Gastroesophageal sphincter (tissue), 3 donors: ENCODE results near the gene ESR1.
A peak's percentile ranks its signal among the peaks of the same experiment; 100 is the strongest.

Experiments used
- POLR2AphosphoS5 ChIP-seq: sonication (generic); formaldehyde crosslinking; IDR thresholded peaks from one replicate; pipeline ENCODE4 v1.6.1; 2017; ENCODE audit warnings: antibody characterized with exemption
- TF ChIP-seq, protein P1 (sequence below), 4 experiments: fragments of 200-600 bp in 2 of 4; fragments of 450-650 bp in 2 of 4; sonication (generic) in 1 of 4; IDR thresholded peaks; one replicate each; pipeline ENCODE4 v1.5.1; 2017 to 2019; ENCODE audit warnings: antibody characterized with exemption in 4 of 4, mild to moderate bottlenecking in 2 of 4, moderate library complexity in 2 of 4

DNA sequence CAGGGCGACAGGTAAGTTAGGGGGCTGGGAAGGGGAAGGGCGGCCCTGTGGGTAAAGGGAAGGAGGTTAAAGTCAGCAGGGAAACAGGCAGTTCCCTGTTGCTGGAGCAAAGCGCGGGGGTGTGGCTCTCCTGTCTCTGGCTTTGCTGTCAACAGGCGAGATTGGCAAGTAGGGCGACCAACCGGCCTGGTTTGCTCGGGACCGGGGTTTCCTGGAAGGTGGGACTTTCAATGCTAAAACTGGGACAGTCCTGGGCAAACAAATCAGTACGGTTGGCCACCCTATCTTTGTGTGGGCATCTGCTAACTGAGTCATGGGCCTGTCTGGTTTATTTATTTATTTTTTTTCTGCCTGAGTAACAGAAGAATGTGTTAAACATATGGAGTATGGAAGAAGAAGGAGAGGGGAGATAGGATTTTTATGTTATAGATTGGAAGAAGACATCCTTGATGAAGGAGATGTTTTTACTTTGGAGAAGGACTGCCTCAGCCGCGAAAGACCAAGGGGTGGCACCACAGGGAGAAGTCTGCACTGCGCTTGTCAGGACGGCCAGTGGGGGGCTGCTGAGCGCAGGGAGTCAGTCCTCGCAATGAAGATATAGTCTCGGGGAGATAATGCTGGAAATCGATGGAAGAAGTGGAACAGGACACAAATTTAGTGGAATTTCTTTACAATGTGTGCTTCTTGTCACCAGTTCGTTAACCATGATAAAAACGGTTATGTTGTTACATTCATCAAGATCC lies 43.4 kb upstream of the ESR1 start:
- TF ChIP-seq, protein P1, sequence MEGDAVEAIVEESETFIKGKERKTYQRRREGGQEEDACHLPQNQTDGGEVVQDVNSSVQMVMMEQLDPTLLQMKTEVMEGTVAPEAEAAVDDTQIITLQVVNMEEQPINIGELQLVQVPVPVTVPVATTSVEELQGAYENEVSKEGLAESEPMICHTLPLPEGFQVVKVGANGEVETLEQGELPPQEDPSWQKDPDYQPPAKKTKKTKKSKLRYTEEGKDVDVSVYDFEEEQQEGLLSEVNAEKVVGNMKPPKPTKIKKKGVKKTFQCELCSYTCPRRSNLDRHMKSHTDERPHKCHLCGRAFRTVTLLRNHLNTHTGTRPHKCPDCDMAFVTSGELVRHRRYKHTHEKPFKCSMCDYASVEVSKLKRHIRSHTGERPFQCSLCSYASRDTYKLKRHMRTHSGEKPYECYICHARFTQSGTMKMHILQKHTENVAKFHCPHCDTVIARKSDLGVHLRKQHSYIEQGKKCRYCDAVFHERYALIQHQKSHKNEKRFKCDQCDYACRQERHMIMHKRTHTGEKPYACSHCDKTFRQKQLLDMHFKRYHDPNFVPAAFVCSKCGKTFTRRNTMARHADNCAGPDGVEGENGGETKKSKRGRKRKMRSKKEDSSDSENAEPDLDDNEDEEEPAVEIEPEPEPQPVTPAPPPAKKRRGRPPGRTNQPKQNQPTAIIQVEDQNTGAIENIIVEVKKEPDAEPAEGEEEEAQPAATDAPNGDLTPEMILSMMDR (IDR thresholded peaks at IDR 0.05): peak; percentile 19 to 59 (median 48)
- TF ChIP-seq POLR2AphosphoS5: no peak
